HepG2 (cell line): Measurements from ENCODE around the gene NOTUM. TPM values are rescaled to one million over a fixed set of nuclear protein-coding genes. Genes with fewer than 3 reads are reported as not detected.

Experiments
- AHR ChIP-seq: IDR thresholded peaks from 2 replicates; pipeline ENCODE4 v1.6.1; 2018; ENCODE audit warnings: missing genetic modification reagents, missing compliant biosample characterization
- FOXM1 ChIP-seq: sonication (generic); formaldehyde crosslinking; IDR thresholded peaks from 2 replicates; pipeline ENCODE4 v1.5.0; 2020; ENCODE audit warnings: missing genetic modification reagents
- MIER2 ChIP-seq: IDR thresholded peaks from 2 replicates; pipeline ENCODE4 v1.6.1; 2016; ENCODE audit warnings: missing biosample characterization, missing genetic modification reagents
- SALL2 ChIP-seq: sonication (generic); formaldehyde crosslinking; IDR thresholded peaks from 2 replicates; pipeline ENCODE4 v1.8.1; 2023; ENCODE audit warnings: mild to moderate bottlenecking, missing genetic modification reagents, inconsistent platforms
- STAT5B ChIP-seq: sonication (generic); formaldehyde crosslinking; IDR thresholded peaks from 2 replicates; pipeline ENCODE4 v1.4.0; 2020; ENCODE audit warnings: missing genetic modification reagents
- TBX2 ChIP-seq: sonication (generic); formaldehyde crosslinking; IDR thresholded peaks from 2 replicates; pipeline ENCODE4 v1.5.0; 2020; ENCODE audit warnings: missing genetic modification reagents, mild to moderate bottlenecking, borderline replicate concordance
- ZBTB33 ChIP-seq: sonication (generic); formaldehyde crosslinking; IDR thresholded peaks from 2 replicates; pipeline ENCODE4 v1.4.0; 2020; ENCODE audit warnings: missing genetic modification reagents
- ZBTB39 ChIP-seq: sonication (generic); formaldehyde crosslinking; IDR thresholded peaks from 2 replicates; pipeline ENCODE4 v1.5.0; 2020; ENCODE audit warnings: missing genetic modification reagents
- ZC3H4 ChIP-seq: sonication (generic); formaldehyde crosslinking; IDR thresholded peaks from 2 replicates; pipeline ENCODE4 v1.4.0; 2020; ENCODE audit warnings: missing genetic modification reagents, borderline replicate concordance
- ZNF280B ChIP-seq: sonication (generic); formaldehyde crosslinking; IDR thresholded peaks from 2 replicates; pipeline ENCODE4 v1.5.0; 2020; ENCODE audit warnings: missing genetic modification reagents, mild to moderate bottlenecking, borderline replicate concordance
- ZNF282 ChIP-seq: fragments of 450-650 bp; IDR thresholded peaks from 2 replicates; pipeline ENCODE4 v1.6.1; 2018; ENCODE audit not compliant: partially characterized antibody
- ZNF569 ChIP-seq: sonication (generic); formaldehyde crosslinking; IDR thresholded peaks from 2 replicates; pipeline ENCODE4 v1.5.0; 2020; ENCODE audit warnings: mild to moderate bottlenecking, missing genetic modification reagents, moderate library complexity, borderline replicate concordance
- ZNF740 ChIP-seq: sonication (generic); formaldehyde crosslinking; IDR thresholded peaks from 2 replicates; pipeline ENCODE4 v1.4.0; 2020; ENCODE audit warnings: missing genetic modification reagents
- ZNF766 ChIP-seq: sonication (generic); formaldehyde crosslinking; IDR thresholded peaks from 2 replicates; pipeline ENCODE4 v1.5.0; 2020; ENCODE audit warnings: missing genetic modification reagents, borderline replicate concordance
- polyA plus RNA-seq, 8 experiments: library from polyadenylated mRNA; depleted of rRNA in 3 of 8; stranded (reverse) in 7 of 8; unstranded in 1 of 8; fragments of >200 nt; fragmentation: Illumina TruSeq in 4 of 8; extraction: Trizol in 4 of 8; gene quantifications; 2 replicates each; pipeline versions ENCODE4 v1.2.1 to v1.2.3, GENCODE V29; 2011 to 2016; ENCODE audit warnings: low read depth in 4 of 8, missing spikeins in 1 of 8, mixed read lengths in 1 of 8; ENCODE audit not compliant: insufficient read depth in 1 of 8
- total RNA-seq, 5 experiments: library from RNA; depleted of rRNA; stranded (reverse); fragments of >200 nt; fragmentation: Illumina TruSeq; extraction: Trizol; gene quantifications; 2 replicates each; pipeline ENCODE4 v1.2.3, GENCODE V29; 2016; ENCODE audit warnings: low read depth in 1 of 5
- TF ChIP-seq, protein P1 (sequence below): sonication (generic); formaldehyde crosslinking; IDR thresholded peaks from 2 replicates; pipeline ENCODE4 v1.9.0; 2021; ENCODE audit warnings: mild to moderate bottlenecking, missing genetic modification reagents

NOTUM gene
- total and polyA plus RNA-seq, 2 of the 13 experiments (the other 11 are each of a cell fraction or from before 2014, with no cell fraction given): 150 to 160 TPM

DNA sequence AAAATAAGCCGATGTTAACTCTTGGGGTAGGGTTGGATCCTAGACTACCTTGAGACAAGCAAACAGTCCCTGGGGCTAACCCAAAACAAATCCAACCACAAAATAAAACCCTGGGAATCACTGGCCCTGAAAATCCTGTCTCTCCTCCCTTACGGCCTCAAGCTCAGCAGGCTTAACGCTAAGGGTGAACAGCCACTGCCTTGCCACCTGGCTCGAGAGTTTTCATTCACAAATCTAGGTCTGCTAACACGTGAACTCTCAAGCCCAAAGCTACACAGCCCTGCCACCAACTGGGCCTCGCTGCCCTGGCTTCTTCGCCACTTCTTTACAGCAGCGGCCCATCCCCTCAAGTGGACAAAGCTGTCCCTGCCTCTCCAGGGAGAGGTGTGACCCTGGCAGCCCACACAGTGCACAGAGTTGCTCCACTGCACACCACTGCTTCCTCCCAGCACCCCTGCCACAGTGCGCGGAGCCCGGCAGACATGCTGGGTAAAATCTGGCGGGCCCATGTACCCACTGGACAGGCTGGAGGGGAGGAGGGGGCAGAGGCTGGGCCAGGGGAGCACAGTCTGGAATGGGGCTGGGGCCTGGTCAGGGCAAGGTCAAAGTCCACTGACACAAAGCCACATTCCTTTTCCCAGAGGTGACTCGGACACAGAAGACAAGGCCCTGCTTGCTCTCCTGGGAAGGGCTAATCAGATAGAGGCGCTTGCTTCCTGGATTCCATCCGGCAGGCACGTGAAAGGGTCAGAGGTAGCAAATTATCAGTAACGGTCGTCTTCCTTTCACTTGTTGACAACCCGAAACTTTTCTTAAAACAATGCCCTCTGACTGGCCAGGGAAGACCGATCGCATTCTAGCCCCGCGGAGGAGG is 50.8 kb downstream of the NOTUM start (continued):
- TF ChIP-seq STAT5B (CRISPR knock-in tag) (no peak), ZNF766 (CRISPR knock-in tag) (0 out of 2 replicates have a peak, but pooled peaks have one; percentile 43), ZBTB33 (peak; percentile 46; the same call in 1 of the 2 replicates), FOXM1 (CRISPR knock-in tag) (no peak), ZC3H4 (CRISPR knock-in tag) (peak; percentile 97), ZNF740 (CRISPR knock-in tag) (peak; percentile 63; the same call in 1 of the 2 replicates), AHR (CRISPR knock-in tag) (peak; percentile 68; the same call in 1 of the 2 replicates), SALL2 (CRISPR knock-in tag) (peak; percentile 43; the same call in 1 of the 2 replicates), ZNF280B (CRISPR knock-in tag) (peak; percentile 88), ZNF569 (CRISPR knock-in tag) (0 out of 2 replicates have a peak, but pooled peaks have one; percentile 88), ZNF282 (peak; percentile 16), MIER2 (peak; percentile 57), TBX2 (CRISPR knock-in tag) (peak; percentile 82), ZBTB39 (CRISPR knock-in tag) (no peak)
- TF ChIP-seq, protein P1, sequence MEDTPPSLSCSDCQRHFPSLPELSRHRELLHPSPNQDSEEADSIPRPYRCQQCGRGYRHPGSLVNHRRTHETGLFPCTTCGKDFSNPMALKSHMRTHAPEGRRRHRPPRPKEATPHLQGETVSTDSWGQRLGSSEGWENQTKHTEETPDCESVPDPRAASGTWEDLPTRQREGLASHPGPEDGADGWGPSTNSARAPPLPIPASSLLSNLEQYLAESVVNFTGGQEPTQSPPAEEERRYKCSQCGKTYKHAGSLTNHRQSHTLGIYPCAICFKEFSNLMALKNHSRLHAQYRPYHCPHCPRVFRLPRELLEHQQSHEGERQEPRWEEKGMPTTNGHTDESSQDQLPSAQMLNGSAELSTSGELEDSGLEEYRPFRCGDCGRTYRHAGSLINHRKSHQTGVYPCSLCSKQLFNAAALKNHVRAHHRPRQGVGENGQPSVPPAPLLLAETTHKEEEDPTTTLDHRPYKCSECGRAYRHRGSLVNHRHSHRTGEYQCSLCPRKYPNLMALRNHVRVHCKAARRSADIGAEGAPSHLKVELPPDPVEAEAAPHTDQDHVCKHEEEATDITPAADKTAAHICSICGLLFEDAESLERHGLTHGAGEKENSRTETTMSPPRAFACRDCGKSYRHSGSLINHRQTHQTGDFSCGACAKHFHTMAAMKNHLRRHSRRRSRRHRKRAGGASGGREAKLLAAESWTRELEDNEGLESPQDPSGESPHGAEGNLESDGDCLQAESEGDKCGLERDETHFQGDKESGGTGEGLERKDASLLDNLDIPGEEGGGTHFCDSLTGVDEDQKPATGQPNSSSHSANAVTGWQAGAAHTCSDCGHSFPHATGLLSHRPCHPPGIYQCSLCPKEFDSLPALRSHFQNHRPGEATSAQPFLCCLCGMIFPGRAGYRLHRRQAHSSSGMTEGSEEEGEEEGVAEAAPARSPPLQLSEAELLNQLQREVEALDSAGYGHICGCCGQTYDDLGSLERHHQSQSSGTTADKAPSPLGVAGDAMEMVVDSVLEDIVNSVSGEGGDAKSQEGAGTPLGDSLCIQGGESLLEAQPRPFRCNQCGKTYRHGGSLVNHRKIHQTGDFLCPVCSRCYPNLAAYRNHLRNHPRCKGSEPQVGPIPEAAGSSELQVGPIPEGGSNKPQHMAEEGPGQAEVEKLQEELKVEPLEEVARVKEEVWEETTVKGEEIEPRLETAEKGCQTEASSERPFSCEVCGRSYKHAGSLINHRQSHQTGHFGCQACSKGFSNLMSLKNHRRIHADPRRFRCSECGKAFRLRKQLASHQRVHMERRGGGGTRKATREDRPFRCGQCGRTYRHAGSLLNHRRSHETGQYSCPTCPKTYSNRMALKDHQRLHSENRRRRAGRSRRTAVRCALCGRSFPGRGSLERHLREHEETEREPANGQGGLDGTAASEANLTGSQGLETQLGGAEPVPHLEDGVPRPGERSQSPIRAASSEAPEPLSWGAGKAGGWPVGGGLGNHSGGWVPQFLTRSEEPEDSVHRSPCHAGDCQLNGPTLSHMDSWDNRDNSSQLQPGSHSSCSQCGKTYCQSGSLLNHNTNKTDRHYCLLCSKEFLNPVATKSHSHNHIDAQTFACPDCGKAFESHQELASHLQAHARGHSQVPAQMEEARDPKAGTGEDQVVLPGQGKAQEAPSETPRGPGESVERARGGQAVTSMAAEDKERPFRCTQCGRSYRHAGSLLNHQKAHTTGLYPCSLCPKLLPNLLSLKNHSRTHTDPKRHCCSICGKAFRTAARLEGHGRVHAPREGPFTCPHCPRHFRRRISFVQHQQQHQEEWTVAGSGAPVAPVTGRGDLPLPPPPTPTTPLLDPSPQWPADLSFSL (CRISPR knock-in tag): no peak
